Ovary (tissue), 3 donors: ENCODE measurements around the gene CFAP61.

Experiments
- POLR2A ChIP-seq: fragments of 450-650 bp; IDR thresholded peaks from one replicate; pipeline ENCODE4 v1.6.1; 2017; ENCODE audit warnings: antibody characterized with exemption, mild to moderate bottlenecking, moderate library complexity
- TF ChIP-seq, protein P1 (sequence below), 3 donors: fragments of 450-650 bp in 2 of 3; fragments of 200-600 bp in 1 of 3; IDR thresholded peaks; one replicate each; pipeline versions ENCODE4 v1.5.1 to v1.8.0; 2016 to 2022; ENCODE audit warnings: antibody characterized with exemption in 3 of 3, mild to moderate bottlenecking in 1 of 3
- donor health status: DM: no; HTN: no; CAD: no.

DNA sequence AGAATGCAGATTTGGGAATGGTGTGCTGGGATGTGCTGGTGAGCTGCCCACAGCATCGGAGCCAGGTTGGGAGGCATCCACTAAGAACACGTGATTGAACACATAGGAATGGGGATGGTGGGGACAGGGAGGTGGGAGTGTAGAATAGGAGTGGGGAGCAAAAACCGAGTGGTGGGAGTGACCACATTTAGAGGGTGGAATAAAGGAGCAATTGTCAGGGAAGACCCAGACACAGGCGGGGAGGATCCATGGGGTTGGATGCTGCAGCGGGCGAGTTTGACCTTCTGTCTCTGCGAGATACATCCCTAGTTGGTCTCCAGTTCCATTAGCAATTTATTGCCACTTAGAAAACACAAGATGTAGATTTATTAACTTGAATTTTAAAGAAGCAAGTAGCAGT lies 30.5 kb upstream of the CFAP61 start:
- TF ChIP-seq, protein P1, sequence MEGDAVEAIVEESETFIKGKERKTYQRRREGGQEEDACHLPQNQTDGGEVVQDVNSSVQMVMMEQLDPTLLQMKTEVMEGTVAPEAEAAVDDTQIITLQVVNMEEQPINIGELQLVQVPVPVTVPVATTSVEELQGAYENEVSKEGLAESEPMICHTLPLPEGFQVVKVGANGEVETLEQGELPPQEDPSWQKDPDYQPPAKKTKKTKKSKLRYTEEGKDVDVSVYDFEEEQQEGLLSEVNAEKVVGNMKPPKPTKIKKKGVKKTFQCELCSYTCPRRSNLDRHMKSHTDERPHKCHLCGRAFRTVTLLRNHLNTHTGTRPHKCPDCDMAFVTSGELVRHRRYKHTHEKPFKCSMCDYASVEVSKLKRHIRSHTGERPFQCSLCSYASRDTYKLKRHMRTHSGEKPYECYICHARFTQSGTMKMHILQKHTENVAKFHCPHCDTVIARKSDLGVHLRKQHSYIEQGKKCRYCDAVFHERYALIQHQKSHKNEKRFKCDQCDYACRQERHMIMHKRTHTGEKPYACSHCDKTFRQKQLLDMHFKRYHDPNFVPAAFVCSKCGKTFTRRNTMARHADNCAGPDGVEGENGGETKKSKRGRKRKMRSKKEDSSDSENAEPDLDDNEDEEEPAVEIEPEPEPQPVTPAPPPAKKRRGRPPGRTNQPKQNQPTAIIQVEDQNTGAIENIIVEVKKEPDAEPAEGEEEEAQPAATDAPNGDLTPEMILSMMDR (IDR thresholded peaks at IDR 0.05), result no peak
- TF ChIP-seq POLR2A, result no peak
